ENCODE measurements around the gene SH2B3. TPM values are rescaled to one million over a fixed set of nuclear protein-coding genes. Genes with fewer than 3 reads are reported as not detected.

The SH2B3 gene
- total RNA-seq, 1 experiment from 2014 or later = 40.3 TPM

DNA sequence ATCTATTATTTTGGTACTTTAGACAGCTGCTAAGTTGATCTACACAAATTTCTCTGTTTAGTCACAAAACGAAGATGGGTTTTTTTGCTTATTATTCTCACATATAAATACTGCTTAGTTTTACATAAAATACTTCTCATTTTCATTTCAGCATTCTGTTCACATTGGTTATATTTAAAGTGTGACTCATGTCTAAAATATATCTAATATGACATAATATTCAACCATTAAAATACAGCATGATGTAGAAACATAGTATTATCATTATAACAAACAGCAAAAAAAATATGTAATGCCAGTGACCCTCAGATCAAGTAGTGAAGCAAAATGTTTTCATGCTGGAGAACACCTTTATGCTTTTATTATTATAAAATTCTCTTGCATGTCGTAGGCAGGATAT is 63.7 kb downstream of the SH2B3 start:
- Histone ChIP-seq H3K56ac (ENCODE audit: insufficient read length, low read depth, low read length) (no peak overlapping the region), H3T11ph (ENCODE audit: low read length) (no peak overlapping the region)
- peaks cover 9 to 55% (median 51%) of the 10 kb centered on the region in 3 experiments; a peak in 6 of 7 replicates for H3K36me3 Mint-ChIP-seq (ENCODE audit: insufficient read depth in 1 of 3, low read depth in 3 of 3)

More for the DNA sequence above, 63.7 kb downstream of the SH2B3 start:
- Histone ChIP-seq H3K27me3 (ENCODE audit: insufficient read depth, low read length) (no peaks in the 10 kb centered on the region), H2BK20ac (ENCODE audit: low read depth, low read length, poor library complexity, severe bottlenecking) (no peak overlapping the region), H2AFZ (ENCODE audit: low read length) (no peak overlapping the region), H3K79me2 (ENCODE audit: insufficient read depth, low read length) (no peaks in the 10 kb centered on the region), H3K18ac (ENCODE audit: insufficient read length, low read depth, low read length) (no peak overlapping the region), H3K9ac (ENCODE audit: extremely low read depth, insufficient read length, low read length) (no peak overlapping the region), H2AK5ac (ENCODE audit: insufficient read length, low read length) (no peak overlapping the region), H3K4me1 (ENCODE audit: insufficient read depth, low read length) (no peaks in the 10 kb centered on the region), H2BK12ac (ENCODE audit: insufficient read length, low read depth, low read length) (no peak overlapping the region), H3K23me2 (ENCODE audit: insufficient read length, low read depth, low read length, poor library complexity, severe bottlenecking) (no peaks in the 10 kb centered on the region), H3K9me3 (ENCODE audit: control insufficient read depth, low read depth, low read length) (no peaks in the 10 kb centered on the region), H4K20me1 (ENCODE audit: control insufficient read depth, insufficient read depth, insufficient read length) (no peaks in the 10 kb centered on the region), H4K91ac (ENCODE audit: insufficient read length, low read depth, low read length) (no peak overlapping the region), H4K5ac (ENCODE audit: insufficient read length, low read depth, low read length) (no peak overlapping the region), H4K8ac (replicated peaks; ENCODE audit: insufficient read length, low read depth, low read length) (no peak overlapping the region), H2BK120ac (ENCODE audit: low read depth, low read length, poor library complexity, severe bottlenecking) (no peak overlapping the region), H3K14ac (ENCODE audit: insufficient read depth, low read length) (no peak overlapping the region), H2BK15ac (ENCODE audit: low read depth, low read length) (no peak overlapping the region), H2BK5ac (ENCODE audit: insufficient read length, low read length) (no peak overlapping the region), H3K4me2 (ENCODE audit: insufficient read depth, insufficient read length, low read length) (no peak overlapping the region), H3K23ac (ENCODE audit: insufficient read length, low read depth, low read length) (no peak overlapping the region), H3K27ac (ENCODE audit: insufficient read length, low read depth, low read length) (no peak overlapping the region), H3K79me1 (ENCODE audit: insufficient read depth, low read depth, low read length, poor library complexity, severe bottlenecking) (no peaks in the 10 kb centered on the region), H3K4ac (ENCODE audit: low read depth, low read length) (no peak overlapping the region)
- H3K4me3 Mint-ChIP-seq = no peak overlapping the region
- DNase-seq = no peak
- no peak overlapping the region for H3K27ac Mint-ChIP-seq
- no peaks in the 10 kb centered on the region for H3K4me1 Mint-ChIP-seq
- WGBS (ENCODE audit: extremely low coverage, insufficient read length, low lambda C conversion rate) = no CpG with 5 or more reads among the region's 2 CpGs
- no peaks in the 10 kb centered on the region for H3K9me3 Mint-ChIP-seq
- TF ChIP-seq CTCF (conservative IDR thresholded peaks at IDR 0.05) = no peak
- no peaks in the 10 kb centered on the region for H3K27me3 Mint-ChIP-seq (ENCODE audit: low read depth)

Measured in H9 (cell line).